ENCODE results near the gene DUSP12.
"Not testable (repeated sequence)": the region's sequence is repeated elsewhere in the genome, so short reads cannot be mapped to it uniquely, and the experiment has no call there.

DUSP12 gene

GRCh38 chr1:161749509-161750407, at the start of gene DUSP12:
DUSP12 (plus strand) TSS chr1:161749786; CDS start chr1:161749802, 16 bp downstream.
- DNase-seq (ENCODE audit: low spot score) = peak; percentile 95

- no peak for DNase-seq (ENCODE audit: low spot score)
Measured at GRCh38 chr1:161702250-161702649, 47.3 kb upstream of the DUSP12 start.

GRCh38 chr1:161705537-161705936, 44.0 kb upstream of the DUSP12 start:
- no peak for DNase-seq (ENCODE audit: low spot score)

GRCh38 chr1:161706113-161706481, 43.5 kb upstream of the DUSP12 start:
- no peak for DNase-seq (ENCODE audit: low spot score)

- DNase-seq (ENCODE audit: low spot score) = peak; percentile 87
Measured at GRCh38 chr1:161706482-161707347, 42.9 kb upstream of the DUSP12 start, which contains the start of gene FCRLA. FCRLA (plus strand) TSS chr1:161707229; CDS start chr1:161707265, 36 bp downstream.

GRCh38 chr1:161707503-161707902, 42.1 kb upstream of the DUSP12 start:
- DNase-seq (ENCODE audit: low spot score) = no peak

GRCh38 chr1:161709373-161709772, 40.2 kb upstream of the DUSP12 start:
- no peak for DNase-seq (ENCODE audit: low spot score)

GRCh38 chr1:161710560-161710959, 39.0 kb upstream of the DUSP12 start:
- DNase-seq (ENCODE audit: low spot score) = no peak

GRCh38 chr1:161718559-161719324, 30.8 kb upstream of the DUSP12 start:
- no peak for DNase-seq (ENCODE audit: low spot score)

- no peak for DNase-seq (ENCODE audit: low spot score)
Measured at GRCh38 chr1:161719325-161719611, 30.3 kb upstream of the DUSP12 start.

- DNase-seq (ENCODE audit: low spot score) = no peak
Measured at GRCh38 chr1:161720422-161720821, 29.2 kb upstream of the DUSP12 start.

GRCh38 chr1:161720956-161721737, 28.4 kb upstream of the DUSP12 start, which contains the start of gene FCRLB:
FCRLB (plus strand) TSS chr1:161721544; CDS start chr1:161722673, 1,129 bp downstream.
- no peak for DNase-seq (ENCODE audit: low spot score)

GRCh38 chr1:161721738-161722343, 27.7 kb upstream of the DUSP12 start:
- peak; percentile 68 for DNase-seq (ENCODE audit: low spot score)

GRCh38 chr1:161722406-161722805, 27.2 kb upstream of the DUSP12 start:
- no peak for DNase-seq (ENCODE audit: low spot score)

- DNase-seq (ENCODE audit: low spot score) = no peak
Measured at GRCh38 chr1:161723459-161724141, 26.0 kb upstream of the DUSP12 start.

- not testable (repeated sequence) for DNase-seq (ENCODE audit: low spot score)
Measured at GRCh38 chr1:161725258-161725907, 24.2 kb upstream of the DUSP12 start.

- DNase-seq (ENCODE audit: low spot score) = peak; percentile 68
Measured at GRCh38 chr1:161725908-161726472, 23.6 kb upstream of the DUSP12 start.

- peak; percentile 70 for DNase-seq (ENCODE audit: low spot score)
Measured at GRCh38 chr1:161726473-161727255, 22.9 kb upstream of the DUSP12 start.

Data from kidney capillary endothelial cell (primary cell).